BE2C (cell line): ENCODE results near the gene RNF25. TPM values are rescaled to one million over a fixed set of nuclear protein-coding genes. Genes with fewer than 3 reads are reported as not detected.

Source experiments
- DNase-seq: peaks from one replicate; pipeline ENCODE4 v3.0.0-alpha.2; 2020
- H3K27me3 ChIP-seq: fragments of 250-450 bp; sonication (Bioruptor Pico); 2 replicates; pipeline ENCODE4 v1.5.1; 2020; ENCODE audit warnings: mild to moderate bottlenecking
- H3K36me3 ChIP-seq: fragments of 250-450 bp; sonication (Bioruptor Pico); 2 replicates; pipeline ENCODE4 v1.5.1; 2020; ENCODE audit warnings: mild to moderate bottlenecking
- H3K4me1 ChIP-seq: fragments of 250-450 bp; sonication (Bioruptor Pico); 2 replicates; pipeline ENCODE4 v1.5.1; 2020
- H3K4me3 ChIP-seq: 2 replicates; pipeline ENCODE4 v1.5.1; 2011; ENCODE audit warnings: low read depth, low read length
- H3K9me3 ChIP-seq: fragments of 250-450 bp; sonication (Bioruptor Pico); 2 replicates; pipeline ENCODE4 v1.5.1; 2020
- CTCF ChIP-seq: IDR thresholded peaks from 2 replicates; pipeline ENCODE4 v1.5.1; 2012; ENCODE audit warnings: mild to moderate bottlenecking, low read depth, low read length
- polyA plus RNA-seq: library from polyadenylated mRNA; unstranded; fragments of >200 nt; gene quantifications from one replicate; pipeline ENCODE4 v1.2.1, GENCODE V29; 2012; ENCODE audit warnings: low read depth, missing spikeins; ENCODE audit not compliant: insufficient read length, insufficient read depth

RNF25 gene
- 301 TPM for polyA plus RNA-seq

- TF ChIP-seq CTCF, result no peak
- Histone ChIP-seq H3K4me1 (no peaks in the 10 kb centered on the region), H3K9me3 (no peaks in the 10 kb centered on the region), H3K4me3 (peak within 1 kb of the TSS; percentile 94), H3K27me3 (no peaks in the 10 kb centered on the region), H3K36me3 (peaks cover 5% of the 10 kb centered on the region)
- peak; percentile 93 for DNase-seq
Observed at GRCh38 chr2:218671654-218672566, at the start of gene RNF25, which contains the start of gene STK36. RNF25 (minus strand) TSS chr2:218672002; CDS start chr2:218671970, 32 bp downstream. STK36 (plus strand) TSS chr2:218672086; CDS start chr2:218672830, 744 bp downstream.

GRCh38 chr2:218721488-218721887 is 49.7 kb upstream of the RNF25 start:
- H3K27me3 ChIP-seq, result no peaks in the 10 kb centered on the region
- H3K4me3 ChIP-seq, result no peak overlapping the region
- no peak for DNase-seq
- H3K36me3 ChIP-seq, result no peaks in the 10 kb centered on the region; the same call in 1 of the 2 replicates
- TF ChIP-seq CTCF, result no peak
- H3K9me3 ChIP-seq, result no peaks in the 10 kb centered on the region
- H3K4me1 ChIP-seq, result peaks cover 4% of the 10 kb centered on the region

- H3K4me1 ChIP-seq, result peaks cover 4% of the 10 kb centered on the region
- no peak for DNase-seq
- H3K9me3 ChIP-seq, result no peaks in the 10 kb centered on the region
- TF ChIP-seq CTCF, result no peak
- H3K27me3 ChIP-seq, result no peaks in the 10 kb centered on the region
- peaks cover 7% of the 10 kb centered on the region for H3K36me3 ChIP-seq
- H3K4me3 ChIP-seq, result no peak overlapping the region
Observed at GRCh38 chr2:218720048-218721041, 48.5 kb upstream of the RNF25 start.

GRCh38 chr2:218719457-218719856 is 47.7 kb upstream of the RNF25 start:
- peaks cover 4% of the 10 kb centered on the region for H3K4me1 ChIP-seq
- TF ChIP-seq CTCF, result no peak
- DNase-seq, result no peak
- H3K9me3 ChIP-seq, result no peaks in the 10 kb centered on the region
- no peak overlapping the region for H3K4me3 ChIP-seq
- H3K36me3 ChIP-seq, result peaks cover 8% of the 10 kb centered on the region
- H3K27me3 ChIP-seq, result no peaks in the 10 kb centered on the region

- H3K4me1 ChIP-seq, result peaks cover 4% of the 10 kb centered on the region
- no peak for TF ChIP-seq CTCF
- DNase-seq, result peak; percentile 40
- peaks cover 11% of the 10 kb centered on the region for H3K36me3 ChIP-seq
- H3K4me3 ChIP-seq, result no peak overlapping the region
- no peaks in the 10 kb centered on the region for H3K9me3 ChIP-seq
- H3K27me3 ChIP-seq, result no peaks in the 10 kb centered on the region
Observed at GRCh38 chr2:218718058-218718457, 46.3 kb upstream of the RNF25 start.
